SKM-1 (cell line): ENCODE data around the gene WASF3.
A peak's percentile ranks its signal among the peaks of the same experiment; 100 is the strongest.

Experiments used
- DNase-seq: peaks from one replicate; lab custom pipeline; 2025; ENCODE audit not compliant: unreplicated experiment; lab: John Stamatoyannopoulos, UW

WASF3 gene

GRCh38 chr13:26589226-26589625 lies 31.7 kb downstream of the WASF3 start:
- DNase-seq, result no peak

GRCh38 chr13:26589754-26590153 lies 32.3 kb downstream of the WASF3 start:
- peak; percentile 20 for DNase-seq

GRCh38 chr13:26590379-26590778 lies 32.9 kb downstream of the WASF3 start:
- no peak for DNase-seq

- DNase-seq, result peak; percentile 7
Measured at GRCh38 chr13:26590951-26591350, 33.5 kb downstream of the WASF3 start.

GRCh38 chr13:26591672-26592071 lies 34.2 kb downstream of the WASF3 start:
- no peak for DNase-seq

GRCh38 chr13:26593661-26594060 lies 36.2 kb downstream of the WASF3 start:
- DNase-seq, result no peak

- no peak for DNase-seq
Measured at GRCh38 chr13:26594363-26594762, 36.9 kb downstream of the WASF3 start.

- DNase-seq, result no peak
Measured at GRCh38 chr13:26596458-26596857, 39.0 kb downstream of the WASF3 start.

GRCh38 chr13:26599403-26599802 lies 41.9 kb downstream of the WASF3 start:
- no peak for DNase-seq

- DNase-seq, result no peak
Measured at GRCh38 chr13:26599860-26600259, 42.4 kb downstream of the WASF3 start.

GRCh38 chr13:26600343-26600742 lies 42.9 kb downstream of the WASF3 start:
- no peak for DNase-seq

GRCh38 chr13:26601669-26602068 lies 44.2 kb downstream of the WASF3 start:
- peak; percentile 42 for DNase-seq

- DNase-seq, result no peak
Measured at GRCh38 chr13:26602783-26603182, 45.3 kb downstream of the WASF3 start.

- no peak for DNase-seq
Measured at GRCh38 chr13:26604784-26605545, 47.5 kb downstream of the WASF3 start.

- no peak for DNase-seq
Measured at GRCh38 chr13:26605845-26606244, 48.4 kb downstream of the WASF3 start.

GRCh38 chr13:26606631-26607030 lies 49.1 kb downstream of the WASF3 start:
- DNase-seq, result no peak

GRCh38 chr13:26614721-26615120 lies 57.2 kb downstream of the WASF3 start:
- no peak for DNase-seq

GRCh38 chr13:26616126-26616525 lies 58.6 kb downstream of the WASF3 start:
- DNase-seq, result no peak

- DNase-seq, result no peak
Measured at GRCh38 chr13:26618726-26619125, 61.2 kb downstream of the WASF3 start.

GRCh38 chr13:26619358-26619757 lies 61.9 kb downstream of the WASF3 start:
- DNase-seq, result no peak

- no peak for DNase-seq
Measured at GRCh38 chr13:26621731-26622401, 64.4 kb downstream of the WASF3 start.

GRCh38 chr13:26623125-26623524 lies 65.6 kb downstream of the WASF3 start:
- no peak for DNase-seq

GRCh38 chr13:26624572-26624971 lies 67.1 kb downstream of the WASF3 start:
- DNase-seq, result no peak
